ENCODE data around the gene TWNK.

TWNK gene

DNA sequence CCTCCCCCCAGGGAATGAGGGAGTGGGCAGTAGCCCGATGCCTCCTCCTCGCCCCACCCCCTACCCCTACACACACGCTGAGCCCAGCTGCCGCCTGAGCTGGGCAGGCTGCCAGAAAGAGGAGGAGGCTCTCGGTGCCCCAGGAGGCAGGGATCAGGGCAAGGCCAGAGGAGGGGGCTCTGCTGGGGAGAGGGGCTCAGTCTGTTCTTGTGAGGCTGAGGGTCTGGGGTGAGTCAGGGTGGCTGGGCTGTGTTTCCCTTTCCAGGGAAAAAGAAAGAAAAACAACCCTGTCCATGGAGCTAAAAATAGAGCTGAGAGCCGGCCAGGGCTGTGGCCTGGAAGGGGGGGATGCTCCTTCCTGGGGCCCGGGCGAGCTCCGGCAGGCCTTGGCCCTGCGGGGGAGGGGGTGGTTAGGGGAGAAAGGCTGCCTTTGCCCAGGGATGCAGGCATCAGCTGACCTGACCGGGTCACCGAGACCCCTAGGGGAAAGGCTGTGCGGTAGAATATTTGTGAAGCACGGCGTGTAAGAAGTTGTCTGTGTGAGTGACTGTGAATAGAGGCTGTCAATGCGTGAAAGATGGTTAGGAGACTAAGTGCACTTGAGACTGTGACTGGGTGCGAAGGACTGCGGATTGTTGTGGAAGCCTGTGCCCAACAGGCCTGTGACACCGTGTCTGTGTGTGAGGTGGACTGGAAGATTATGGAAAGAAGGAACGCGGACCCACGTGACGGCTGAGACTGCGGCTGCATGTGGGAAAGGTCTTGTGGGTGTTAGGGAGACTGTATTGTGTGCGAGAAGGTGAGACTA is 11.0 kb downstream of the TWNK start:
- peaks cover 11% of the 10 kb centered on the region for H3K36me3 Mint-ChIP-seq (ENCODE audit: low read depth)
- H3K9me3 Mint-ChIP-seq: no peaks in the 10 kb centered on the region
- peak overlapping the region; percentile 88 for H3K4me3 Mint-ChIP-seq
- no peaks in the 10 kb centered on the region for H3K27me3 Mint-ChIP-seq (ENCODE audit: low read depth)
- H3K27ac Mint-ChIP-seq: peak overlapping the region; percentile 87
- H3K4me1 Mint-ChIP-seq (ENCODE audit: low read depth): peaks cover 18% of the 10 kb centered on the region

DNA sequence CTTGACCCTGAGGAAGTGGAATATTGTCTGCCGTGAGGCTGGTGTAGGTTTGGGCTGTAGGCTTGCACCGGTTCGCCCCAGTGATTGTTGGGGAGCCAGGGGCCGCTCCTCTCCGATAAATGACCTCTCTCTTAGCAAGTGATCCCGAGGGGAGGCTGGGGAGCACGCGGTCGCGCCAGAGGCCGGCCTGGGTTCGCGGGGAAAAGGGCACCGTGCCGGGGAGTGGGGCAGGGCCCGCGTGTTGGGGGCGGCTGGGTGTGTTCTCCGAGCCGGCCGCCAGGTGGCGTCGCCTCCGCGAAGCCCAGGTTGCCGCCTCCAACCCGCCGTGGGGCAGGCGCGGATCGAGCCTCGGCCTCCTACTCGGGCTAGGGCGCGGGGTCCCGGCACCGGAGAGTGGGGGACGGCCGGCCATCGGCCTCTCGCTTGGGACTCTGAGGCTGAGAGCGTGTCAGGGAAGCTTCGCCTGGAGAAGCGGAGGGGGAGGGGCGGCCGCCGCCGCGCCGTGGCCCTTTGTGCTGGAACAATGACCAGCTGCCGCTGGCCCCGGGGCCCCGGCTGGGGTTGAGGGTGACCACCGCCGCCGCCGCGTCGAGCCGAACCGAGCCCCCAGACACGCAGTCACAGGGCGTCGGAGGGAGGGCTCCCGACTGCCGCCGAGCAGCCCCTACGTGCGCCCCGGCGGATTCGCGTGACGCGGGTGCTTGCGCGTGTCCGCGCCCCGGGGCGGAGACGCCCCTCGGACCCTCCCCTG is 11.8 kb downstream of the TWNK start:
- H3K4me3 Mint-ChIP-seq: peak overlapping the region; percentile 88
- no peaks in the 10 kb centered on the region for H3K27me3 Mint-ChIP-seq (ENCODE audit: low read depth)
- peak overlapping the region; percentile 87 for H3K27ac Mint-ChIP-seq
- no peaks in the 10 kb centered on the region for H3K9me3 Mint-ChIP-seq
- peaks cover 8% of the 10 kb centered on the region for H3K36me3 Mint-ChIP-seq (ENCODE audit: low read depth)
- H3K4me1 Mint-ChIP-seq (ENCODE audit: low read depth): peaks cover 18% of the 10 kb centered on the region

DNA sequence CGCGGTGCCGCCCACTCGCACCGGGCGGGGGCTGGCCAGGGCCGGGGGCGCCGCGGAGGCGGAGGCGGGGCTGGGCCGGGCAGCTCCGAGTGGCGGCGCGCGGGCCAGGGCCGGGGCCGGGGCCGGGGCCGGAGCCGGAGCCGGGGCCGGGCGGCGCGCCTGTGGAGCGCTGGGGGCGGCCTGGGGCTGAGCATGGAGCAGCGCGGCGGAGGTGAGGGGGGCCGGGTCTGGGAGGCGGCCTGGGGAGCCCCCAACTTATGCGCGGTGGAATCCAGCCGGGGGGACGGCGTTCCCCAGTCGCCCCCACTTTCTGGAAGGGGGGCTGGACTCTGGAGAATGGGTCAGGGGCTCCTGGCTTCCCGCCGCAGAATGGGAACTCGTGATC is 12.4 kb downstream of the TWNK start, which contains the start of gene LZTS2:
Gene LZTS2 (plus strand): TSS at position 67 of the 385 bp plus-strand sequence. CDS start 2,731 bp downstream, outside the sequence.
- H3K36me3 Mint-ChIP-seq (ENCODE audit: low read depth): peaks cover 3% of the 10 kb centered on the region
- H3K9me3 Mint-ChIP-seq: no peaks in the 10 kb centered on the region
- no peaks in the 10 kb centered on the region for H3K27me3 Mint-ChIP-seq (ENCODE audit: low read depth)
- peak within 1 kb of the TSS; percentile 88 for H3K4me3 Mint-ChIP-seq
- H3K27ac Mint-ChIP-seq: peak within 1 kb of the TSS; percentile 87
- H3K4me1 Mint-ChIP-seq (ENCODE audit: low read depth): peaks cover 18% of the 10 kb centered on the region

DNA sequence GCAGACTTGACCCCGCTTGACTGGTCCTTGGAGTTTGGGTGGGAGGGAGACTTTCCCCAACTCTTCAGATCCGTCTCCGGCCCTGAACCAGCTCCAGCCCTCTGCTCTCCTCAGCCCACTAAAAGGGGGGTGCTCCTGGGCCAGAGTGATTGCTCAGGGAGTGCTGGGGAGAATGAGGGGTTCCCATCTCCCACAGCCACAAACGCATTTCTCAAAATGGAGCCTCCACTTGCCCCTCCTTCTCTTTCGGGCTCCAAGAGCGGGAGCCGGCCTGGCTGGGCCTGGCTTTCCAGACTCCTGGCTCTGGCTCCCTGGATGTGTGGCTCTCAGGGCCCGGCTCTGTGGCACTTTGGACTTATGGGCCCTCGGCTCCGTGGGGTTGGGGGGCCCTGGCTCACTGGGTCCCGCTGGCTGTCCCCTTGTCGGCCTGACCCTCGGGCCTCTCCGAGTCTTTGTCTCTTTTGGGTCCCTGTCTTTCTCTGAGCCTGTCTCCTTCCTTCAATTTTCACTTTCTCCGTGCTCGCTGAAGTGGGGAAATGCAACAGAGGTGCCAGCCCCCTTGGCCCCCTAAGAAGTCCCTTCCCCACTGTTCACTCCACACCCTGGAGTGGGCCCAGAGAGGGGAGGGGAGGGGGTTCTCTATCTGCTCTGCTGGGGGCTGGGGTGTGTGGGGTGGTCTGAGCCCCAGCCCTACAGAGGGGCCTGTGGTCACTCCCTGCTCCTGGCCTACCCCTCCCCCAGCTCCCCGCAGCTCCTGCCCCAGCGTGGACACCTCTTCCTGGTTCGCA is 13.0 kb downstream of the TWNK start:
- no peaks in the 10 kb centered on the region for H3K27me3 Mint-ChIP-seq (ENCODE audit: low read depth)
- H3K27ac Mint-ChIP-seq: no peak overlapping the region
- H3K4me3 Mint-ChIP-seq: peak overlapping the region; percentile 65
- no peaks in the 10 kb centered on the region for H3K9me3 Mint-ChIP-seq
- H3K4me1 Mint-ChIP-seq (ENCODE audit: low read depth): peaks cover 18% of the 10 kb centered on the region
- peaks cover 3% of the 10 kb centered on the region for H3K36me3 Mint-ChIP-seq (ENCODE audit: low read depth)

DNA sequence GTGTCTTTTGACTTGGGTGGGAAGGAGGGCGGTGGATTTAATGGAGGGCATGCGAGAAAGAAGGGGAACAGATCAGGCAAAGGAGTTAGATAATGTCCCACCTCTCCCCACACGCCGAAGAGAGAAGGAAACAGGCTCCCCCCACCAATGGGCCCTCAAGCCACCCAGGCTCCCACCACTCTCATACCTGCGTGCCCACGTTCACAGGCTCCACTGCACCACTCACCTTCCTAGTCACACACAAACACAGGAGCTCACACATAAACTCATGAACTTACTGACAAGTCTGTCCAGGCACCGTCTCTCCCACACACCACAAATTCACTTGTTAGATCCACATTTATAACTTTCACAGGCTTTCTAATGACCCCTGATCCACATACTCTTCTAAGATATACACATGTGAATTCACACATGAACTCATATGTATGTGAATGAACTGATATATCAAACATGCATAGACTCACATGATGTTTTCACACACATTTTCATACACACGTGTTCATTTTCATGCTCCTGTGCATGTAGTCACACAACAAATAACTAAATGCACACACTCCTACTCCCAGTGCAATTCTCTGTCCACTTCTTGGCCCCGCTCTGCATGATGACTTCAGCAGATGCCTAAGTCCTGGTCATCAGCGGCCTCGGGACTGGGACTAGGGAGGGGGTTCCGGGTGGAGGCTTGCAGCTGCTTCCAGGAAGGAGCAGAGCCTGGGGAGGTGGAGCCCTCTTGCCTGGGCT is 13.7 kb downstream of the TWNK start:
- H3K9me3 Mint-ChIP-seq: no peaks in the 10 kb centered on the region
- no peaks in the 10 kb centered on the region for H3K27me3 Mint-ChIP-seq (ENCODE audit: low read depth)
- H3K36me3 Mint-ChIP-seq (ENCODE audit: low read depth): peaks cover 3% of the 10 kb centered on the region
- peak overlapping the region; percentile 15 for H3K27ac Mint-ChIP-seq
- H3K4me3 Mint-ChIP-seq: peak overlapping the region; percentile 66
- peaks cover 16% of the 10 kb centered on the region for H3K4me1 Mint-ChIP-seq (ENCODE audit: low read depth)

DNA sequence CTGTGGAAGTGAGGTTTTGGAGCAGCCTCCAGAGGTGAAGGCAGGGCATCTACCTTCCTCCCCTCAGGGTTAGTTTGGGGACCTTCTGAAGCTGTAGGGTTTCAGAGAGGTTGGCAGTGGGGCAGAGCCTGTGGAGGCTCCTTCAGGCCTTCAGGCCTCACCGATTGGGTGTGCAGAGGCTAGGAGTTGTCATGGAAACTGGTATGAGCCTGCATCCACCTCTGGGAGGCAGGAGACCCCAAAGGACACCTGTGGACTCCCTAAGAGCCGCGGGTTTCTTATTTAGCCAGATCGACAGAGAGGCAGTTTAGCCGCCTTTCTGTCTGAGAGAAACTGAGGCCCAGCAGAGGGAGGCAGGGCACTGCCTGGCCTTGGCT is 14.3 kb downstream of the TWNK start:
- peaks cover 11% of the 10 kb centered on the region for H3K4me1 Mint-ChIP-seq (ENCODE audit: low read depth)
- no peaks in the 10 kb centered on the region for H3K27me3 Mint-ChIP-seq (ENCODE audit: low read depth)
- H3K27ac Mint-ChIP-seq: no peak overlapping the region
- no peak overlapping the region for H3K4me3 Mint-ChIP-seq
- H3K9me3 Mint-ChIP-seq: no peaks in the 10 kb centered on the region
- peaks cover 3% of the 10 kb centered on the region for H3K36me3 Mint-ChIP-seq (ENCODE audit: low read depth)

DNA sequence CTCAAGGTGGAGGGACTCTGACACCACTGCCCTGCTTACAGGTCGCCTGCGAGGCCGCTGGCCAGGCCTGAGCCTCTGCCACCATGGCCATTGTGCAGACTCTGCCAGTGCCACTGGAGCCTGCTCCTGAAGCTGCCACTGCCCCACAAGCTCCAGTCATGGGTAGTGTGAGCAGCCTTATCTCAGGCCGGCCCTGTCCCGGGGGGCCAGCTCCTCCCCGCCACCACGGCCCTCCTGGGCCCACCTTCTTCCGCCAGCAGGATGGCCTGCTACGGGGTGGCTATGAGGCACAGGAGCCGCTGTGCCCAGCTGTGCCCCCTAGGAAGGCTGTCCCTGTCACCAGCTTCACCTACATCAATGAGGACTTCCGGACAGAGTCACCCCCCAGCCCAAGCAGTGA is 15.1 kb downstream of the TWNK start:
- H3K4me1 Mint-ChIP-seq (ENCODE audit: low read depth): peaks cover 11% of the 10 kb centered on the region
- no peak overlapping the region for H3K4me3 Mint-ChIP-seq
- no peak overlapping the region for H3K27ac Mint-ChIP-seq
- peaks cover 3% of the 10 kb centered on the region for H3K36me3 Mint-ChIP-seq (ENCODE audit: low read depth)
- no peaks in the 10 kb centered on the region for H3K9me3 Mint-ChIP-seq
- no peaks in the 10 kb centered on the region for H3K27me3 Mint-ChIP-seq (ENCODE audit: low read depth)

DNA sequence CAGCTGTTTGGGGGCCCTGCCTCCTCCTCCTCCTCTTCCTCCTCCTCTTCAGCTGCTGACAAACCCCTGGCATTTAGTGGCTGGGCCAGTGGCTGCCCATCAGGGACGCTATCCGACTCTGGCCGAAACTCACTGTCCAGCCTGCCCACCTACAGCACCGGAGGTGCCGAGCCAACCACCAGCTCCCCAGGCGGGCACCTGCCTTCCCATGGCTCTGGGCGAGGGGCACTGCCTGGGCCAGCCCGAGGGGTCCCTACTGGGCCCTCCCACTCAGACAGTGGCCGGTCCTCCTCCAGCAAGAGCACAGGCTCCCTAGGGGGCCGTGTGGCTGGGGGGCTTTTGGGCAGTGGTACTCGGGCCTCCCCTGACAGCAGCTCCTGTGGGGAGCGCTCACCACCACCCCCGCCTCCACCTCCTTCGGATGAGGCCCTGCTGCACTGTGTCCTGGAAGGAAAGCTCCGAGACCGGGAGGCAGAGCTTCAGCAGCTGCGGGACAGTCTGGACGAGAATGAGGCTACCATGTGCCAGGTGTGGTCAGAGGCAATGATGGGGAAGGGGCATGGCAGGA is 16.4 kb downstream of the TWNK start:
- Mint-ChIP-seq H3K4me3 (no peak overlapping the region), H3K9me3 (no peaks in the 10 kb centered on the region), H3K27me3 (ENCODE audit: low read depth) (no peaks in the 10 kb centered on the region), H3K36me3 (ENCODE audit: low read depth) (peaks cover 3% of the 10 kb centered on the region), H3K27ac (no peak overlapping the region), H3K4me1 (ENCODE audit: low read depth) (peaks cover 5% of the 10 kb centered on the region)

DNA sequence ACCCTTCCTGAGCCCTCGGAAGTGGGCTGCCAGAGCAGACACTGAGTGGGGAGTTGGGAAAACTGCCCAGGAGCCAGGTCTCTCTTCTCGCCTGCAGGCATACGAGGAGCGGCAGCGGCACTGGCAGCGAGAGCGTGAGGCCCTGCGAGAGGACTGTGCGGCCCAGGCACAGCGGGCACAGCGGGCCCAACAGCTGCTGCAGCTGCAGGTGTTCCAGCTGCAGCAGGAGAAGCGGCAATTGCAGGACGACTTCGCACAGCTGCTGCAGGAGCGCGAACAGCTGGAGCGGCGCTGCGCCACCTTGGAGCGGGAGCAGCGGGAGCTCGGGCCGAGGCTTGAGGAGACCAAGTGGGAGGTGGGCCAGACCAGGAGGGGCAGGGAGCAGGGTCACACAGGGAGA is 18.0 kb downstream of the TWNK start:
- H3K4me1 Mint-ChIP-seq (ENCODE audit: low read depth): peaks cover 3% of the 10 kb centered on the region
- H3K27ac Mint-ChIP-seq: no peak overlapping the region
- H3K4me3 Mint-ChIP-seq: no peak overlapping the region
- no peaks in the 10 kb centered on the region for H3K27me3 Mint-ChIP-seq (ENCODE audit: low read depth)
- H3K9me3 Mint-ChIP-seq: no peaks in the 10 kb centered on the region
- H3K36me3 Mint-ChIP-seq (ENCODE audit: low read depth): peaks cover 3% of the 10 kb centered on the region

DNA sequence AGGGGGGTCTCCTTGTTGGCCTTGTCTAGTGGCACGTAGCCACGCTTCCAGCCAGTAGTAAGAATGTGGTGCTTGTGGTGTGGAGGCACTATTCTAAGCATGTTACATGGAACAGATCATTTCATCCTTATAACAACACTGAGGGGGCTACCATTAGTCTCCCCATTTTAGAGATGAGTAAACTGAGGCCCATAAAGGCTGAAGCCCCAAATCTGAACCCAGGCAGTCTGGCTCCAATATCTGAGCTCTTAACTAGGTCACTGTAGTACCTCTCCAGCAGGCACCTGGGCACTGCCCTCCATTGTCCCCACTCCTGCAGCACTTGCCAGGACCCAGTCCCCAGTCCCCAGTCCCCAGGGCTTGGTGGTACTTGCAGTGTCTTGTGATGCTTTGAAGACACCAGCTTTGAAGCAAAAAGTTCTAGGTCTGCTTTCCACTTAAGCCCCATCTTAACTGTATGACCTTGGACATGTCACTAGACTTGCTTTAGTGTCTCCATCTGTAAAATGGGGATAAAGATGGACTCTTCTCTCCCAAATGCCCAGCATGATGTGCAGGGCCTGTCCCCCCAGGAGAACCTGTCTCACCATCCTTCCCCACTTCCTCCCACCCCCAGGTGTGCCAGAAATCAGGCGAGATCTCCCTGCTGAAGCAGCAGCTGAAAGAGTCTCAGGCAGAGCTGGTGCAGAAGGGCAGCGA is 18.7 kb downstream of the TWNK start:
- H3K36me3 Mint-ChIP-seq (ENCODE audit: low read depth): peaks cover 2% of the 10 kb centered on the region
- H3K4me1 Mint-ChIP-seq (ENCODE audit: low read depth): peaks cover 2% of the 10 kb centered on the region
- H3K27me3 Mint-ChIP-seq (ENCODE audit: low read depth): no peaks in the 10 kb centered on the region

DNA sequence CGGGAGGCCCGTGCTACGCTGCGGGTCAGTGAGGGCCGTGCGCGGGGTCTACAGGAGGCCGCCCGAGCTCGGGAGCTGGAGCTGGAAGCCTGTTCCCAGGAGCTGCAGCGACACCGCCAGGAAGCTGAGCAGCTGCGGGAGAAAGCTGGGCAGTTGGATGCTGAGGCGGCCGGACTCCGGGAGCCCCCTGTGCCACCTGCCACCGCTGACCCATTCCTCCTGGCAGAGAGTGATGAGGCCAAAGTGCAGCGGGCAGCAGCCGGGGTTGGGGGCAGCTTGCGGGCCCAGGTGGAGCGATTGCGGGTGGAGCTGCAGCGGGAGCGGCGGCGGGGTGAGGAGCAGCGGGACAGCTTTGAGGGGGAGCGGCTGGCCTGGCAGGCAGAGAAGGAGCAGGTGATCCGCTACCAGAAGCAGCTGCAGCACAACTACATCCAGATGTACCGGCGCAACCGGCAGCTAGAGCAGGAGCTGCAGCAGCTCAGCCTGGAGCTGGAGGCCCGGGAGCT is 19.3 kb downstream of the TWNK start:
- H3K36me3 Mint-ChIP-seq (ENCODE audit: low read depth): no peaks in the 10 kb centered on the region
- H3K4me1 Mint-ChIP-seq (ENCODE audit: low read depth): no peaks in the 10 kb centered on the region
- H3K27ac Mint-ChIP-seq: no peak overlapping the region
- H3K27me3 Mint-ChIP-seq (ENCODE audit: low read depth): no peaks in the 10 kb centered on the region
- no peaks in the 10 kb centered on the region for H3K9me3 Mint-ChIP-seq
- H3K4me3 Mint-ChIP-seq: no peak overlapping the region

More for the DNA sequence above, 18.7 kb downstream of the TWNK start:
- no peak overlapping the region for H3K27ac Mint-ChIP-seq
- no peak overlapping the region for H3K4me3 Mint-ChIP-seq
- H3K9me3 Mint-ChIP-seq: no peaks in the 10 kb centered on the region

DNA sequence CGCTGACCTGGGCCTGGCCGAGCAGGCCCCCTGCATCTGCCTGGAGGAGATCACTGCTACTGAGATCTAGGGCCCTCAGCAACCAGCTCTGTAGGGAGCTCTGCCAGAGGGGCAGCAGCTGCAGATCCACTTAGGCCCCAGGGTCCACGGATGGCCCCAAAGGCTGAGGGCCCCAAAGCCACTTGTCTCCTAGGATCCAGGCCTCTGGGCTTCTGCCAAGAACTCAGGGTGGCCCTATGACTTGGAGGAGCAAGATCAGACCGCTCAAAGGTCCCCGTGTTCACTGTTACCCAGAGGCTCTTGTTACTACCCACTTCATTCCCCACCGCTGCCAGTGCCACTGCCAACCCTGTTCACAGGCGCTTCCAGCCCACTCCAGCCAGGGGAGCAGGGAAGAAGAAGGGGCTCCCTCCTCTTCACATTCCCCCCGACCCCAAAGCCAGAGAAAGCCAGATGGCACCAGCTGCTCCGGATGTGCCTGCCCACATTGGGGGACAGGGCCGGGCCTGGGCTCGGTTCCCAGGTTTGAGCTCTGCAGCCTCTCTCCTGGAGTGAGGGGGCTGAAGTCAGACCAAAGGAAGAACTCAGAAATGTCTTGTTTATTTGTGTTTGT is 19.9 kb downstream of the TWNK start:
- no peaks in the 10 kb centered on the region for H3K36me3 Mint-ChIP-seq (ENCODE audit: low read depth)
- no peaks in the 10 kb centered on the region for H3K9me3 Mint-ChIP-seq
- no peaks in the 10 kb centered on the region for H3K4me1 Mint-ChIP-seq (ENCODE audit: low read depth)
- H3K4me3 Mint-ChIP-seq: no peak overlapping the region
- no peaks in the 10 kb centered on the region for H3K27me3 Mint-ChIP-seq (ENCODE audit: low read depth)
- H3K27ac Mint-ChIP-seq: no peak overlapping the region

Data from T-helper 1 cell treated with Interleukin-12 subunit alpha and Interleukin-12 subunit beta and Interleukin-4 antibody, amounts not matched to agents 30 μg/mL and 1 μg/mL, for 36 hours (primary cell).